ENCODE measurements around the gene ST6GALNAC2. TPM values are rescaled to one million over a fixed set of nuclear protein-coding genes. Genes with fewer than 3 reads are reported as not detected.
"Not testable (repeated sequence)": the region's sequence is repeated elsewhere in the genome, so short reads cannot be mapped to it uniquely, and the experiment has no call there.

Gene ST6GALNAC2
- total RNA-seq, 1 donor from 2014 or later, result not detected

- intact Hi-C loops (cut with micrococcal nuclease), result no loop called here
These were observed 14.7 kb downstream of the ST6GALNAC2 start for GRCh38 chr17:76570877-76571471.

- intact Hi-C loops (cut with micrococcal nuclease), result no loop called here
These were observed 15.2 kb downstream of the ST6GALNAC2 start for GRCh38 chr17:76570457-76570856.

- intact Hi-C loops (cut with micrococcal nuclease), result no loop called here
These were observed 15.9 kb downstream of the ST6GALNAC2 start for GRCh38 chr17:76569607-76570279.

GRCh38 chr17:76568811-76569221 lies 16.8 kb downstream of the ST6GALNAC2 start:
- intact Hi-C loops (cut with micrococcal nuclease), result no loop called here

- intact Hi-C loops (cut with micrococcal nuclease), result no loop called here
These were observed 17.8 kb downstream of the ST6GALNAC2 start for GRCh38 chr17:76567634-76568432.

- intact Hi-C loops (cut with micrococcal nuclease), result no loop called here
These were observed 18.6 kb downstream of the ST6GALNAC2 start for GRCh38 chr17:76566988-76567431.

GRCh38 chr17:76566613-76566943 lies 19.1 kb downstream of the ST6GALNAC2 start:
- intact Hi-C loops (cut with micrococcal nuclease), result no loop called here

GRCh38 chr17:76565728-76566612 lies 19.7 kb downstream of the ST6GALNAC2 start:
- intact Hi-C loops (cut with micrococcal nuclease), result no loop called here

GRCh38 chr17:76564991-76565727 lies 20.5 kb downstream of the ST6GALNAC2 start:
- intact Hi-C loops (cut with micrococcal nuclease), result not testable (repeated sequence)

GRCh38 chr17:76563359-76563758 lies 22.3 kb downstream of the ST6GALNAC2 start:
- intact Hi-C loops (cut with micrococcal nuclease), result not testable (repeated sequence)

- intact Hi-C loops (cut with micrococcal nuclease), result no loop called here
These were observed 22.9 kb downstream of the ST6GALNAC2 start for GRCh38 chr17:76562734-76563148.

- intact Hi-C loops (cut with micrococcal nuclease), result no loop called here
These were observed 23.8 kb downstream of the ST6GALNAC2 start for GRCh38 chr17:76561799-76562268.

GRCh38 chr17:76561332-76561731 lies 24.3 kb downstream of the ST6GALNAC2 start:
- intact Hi-C loops (cut with micrococcal nuclease), result no loop called here

GRCh38 chr17:76560877-76561221 lies 24.8 kb downstream of the ST6GALNAC2 start:
- intact Hi-C loops (cut with micrococcal nuclease), result no loop called here

- intact Hi-C loops (cut with micrococcal nuclease), result no loop called here
These were observed 25.4 kb downstream of the ST6GALNAC2 start for GRCh38 chr17:76560036-76560876.

- intact Hi-C loops (cut with micrococcal nuclease), result loop anchor here (5.0 to 10.0 kb wide), 4 partner anchors 107 to 178 kb away; partner anchors contain the start of genes MFSD11, MXRA7, SRSF2 and UBE2O
These were observed 26.2 kb downstream of the ST6GALNAC2 start for GRCh38 chr17:76559460-76559859.

GRCh38 chr17:76558198-76559095 lies 27.2 kb downstream of the ST6GALNAC2 start:
- intact Hi-C loops (cut with micrococcal nuclease), result loop anchor here (1.0 to 10.0 kb wide), 5 partner anchors 66 to 179 kb away; partner anchors contain the start of genes MFSD11, MXRA7, SRSF2 and UBE2O

Data from T-helper 2 cell treated with Interferon-gamma antibody and Interleukin-4, amounts not matched to agents 100 ng/mL and 5 ng/mL, for 36 hours (primary cell).